HepG2 (cell line): ENCODE data around the gene TCF3. TPM values are rescaled to one million over a fixed set of nuclear protein-coding genes. Genes with fewer than 3 reads are reported as not detected.

ENCODE experiments used
- ATAC-seq: fragments of 200-7000 bp; cut with Tn5 transposase; 3 replicates; pipeline ENCODE4 v1.9.1; 2020; ENCODE audit warnings: mild to moderate bottlenecking, moderate library complexity
- BruUV-seq: library from RNA; stranded (reverse); fragments of 400-500 nt; replicated peaks from 2 replicates; lab custom pipeline; 2021; lab: Mats Ljungman, UMichigan
- CTCF ChIA-PET: fragments of 300-600 bp; formaldehyde crosslinking; extraction: SDS; loops from one replicate; lab custom pipeline; 2021; ENCODE audit warnings: low total read pairs, inconsistent platforms, low intra/inter-chr PET ratio; lab: Yijun Ruan, JAX
- POLR2A ChIA-PET: fragments of 350-600 bp; sonication (Branson Sonifier 250); formaldehyde crosslinking; loops from one replicate; lab custom pipeline; 2020; ENCODE audit warnings: antibody characterized with exemption, inconsistent platforms; lab: Yijun Ruan, JAX
- DNase-seq: peaks from one replicate; pipeline ENCODE4 v3.0.0-alpha.2; 2015; ENCODE audit warnings: low spot score
- FAIRE-seq: peaks from 3 replicates; lab custom pipeline; 2011; peaks lifted over from hg19 to GRCh38; lab: Jason Lieb, UNC
- H2AFZ ChIP-seq: one replicate; pipeline ENCODE4 v1.6.1; 2011; ENCODE audit warnings: low read length, inconsistent platforms
- H3K27ac ChIP-seq: fragments of 300-600 bp; 3 replicates; pipeline ENCODE4 v1.8.0; 2011; ENCODE audit warnings: mixed run types, mild to moderate bottlenecking, mixed read lengths, low read length, inconsistent platforms; ENCODE audit not compliant: insufficient read depth; ENCODE audit errors: extremely low read length
- H3K27me3 ChIP-seq, 2 experiments: fragments of 200-600 bp in 1 of 2; 2 replicates in 1 of 2; 3 replicates in 1 of 2; pipeline versions ENCODE4 v1.6.0 to v1.8.0; 2011; ENCODE audit warnings: low read length in 2 of 2, mild to moderate bottlenecking in 2 of 2, moderate library complexity in 2 of 2, inconsistent platforms in 1 of 2; ENCODE audit not compliant: insufficient read depth in 2 of 2, control insufficient read depth in 1 of 2
- H3K36me3 ChIP-seq, 2 experiments: fragments of 200-600 bp in 1 of 2; replicated peaks in 1 of 2; 2 replicates in 1 of 2; 3 replicates in 1 of 2; pipeline versions ENCODE4 v1.5.1 to v1.8.0; 2011; ENCODE audit warnings: low read length in 2 of 2, inconsistent platforms in 1 of 2; ENCODE audit not compliant: insufficient read depth in 2 of 2, control insufficient read depth in 1 of 2
- H3K4me1 ChIP-seq: 2 replicates; pipeline ENCODE4 v1.5.1; 2012; ENCODE audit warnings: low read length, inconsistent platforms; ENCODE audit not compliant: insufficient read depth
- H3K4me2 ChIP-seq: 2 replicates; pipeline ENCODE4 v1.6.0; 2011; ENCODE audit warnings: low read depth, low read length, inconsistent platforms
- H3K4me3 ChIP-seq, 3 experiments: fragments of 200-600 bp in 1 of 3; sonication (generic), shearing (Covaris generic) in 1 of 3; replicated peaks in 1 of 3; 2 replicates each; pipeline ENCODE4 v1.5.1; 2011 to 2016; ENCODE audit warnings: low read length in 3 of 3, inconsistent platforms in 2 of 3, low read depth in 2 of 3, mild to moderate bottlenecking in 2 of 3, control low read depth in 1 of 3, mixed read lengths in 1 of 3; ENCODE audit not compliant: insufficient read depth in 1 of 3
- H3K79me2 ChIP-seq: one replicate; pipeline ENCODE4 v1.6.1; 2011; ENCODE audit warnings: low read length, inconsistent platforms; ENCODE audit not compliant: insufficient read depth
- H3K9ac ChIP-seq: 2 replicates; pipeline ENCODE4 v1.6.0; 2011; ENCODE audit warnings: mild to moderate bottlenecking, low read depth, low read length, inconsistent platforms; ENCODE audit not compliant: insufficient read depth
- H3K9me3 ChIP-seq: 2 replicates; pipeline ENCODE4 v1.5.1; 2012; ENCODE audit warnings: mild to moderate bottlenecking, low read length
- H4K20me1 ChIP-seq: 2 replicates; pipeline ENCODE4 v1.6.0; 2011; ENCODE audit warnings: inconsistent platforms, mild to moderate bottlenecking, low read length, moderate library complexity; ENCODE audit not compliant: insufficient read depth
- ADNP ChIP-seq: sonication (generic); formaldehyde crosslinking; IDR thresholded peaks from 2 replicates; pipeline ENCODE4 v1.4.0; 2020; ENCODE audit warnings: missing genetic modification reagents
- DRAP1 ChIP-seq: IDR thresholded peaks from 2 replicates; pipeline ENCODE4 v1.6.1; 2016; ENCODE audit warnings: missing genetic modification reagents, missing compliant biosample characterization
- MZF1 ChIP-seq: sonication (generic); formaldehyde crosslinking; IDR thresholded peaks from 2 replicates; pipeline ENCODE4 v1.8.1; 2023; ENCODE audit warnings: mild to moderate bottlenecking, missing genetic modification reagents, borderline replicate concordance
- POGK ChIP-seq: sonication (generic); formaldehyde crosslinking; conservative IDR thresholded peaks from 2 replicates; pipeline ENCODE4 v1.8.0; 2022; ENCODE audit warnings: mild to moderate bottlenecking, moderate library complexity, missing genetic modification reagents
- SP2 ChIP-seq: sonication (generic); formaldehyde crosslinking; IDR thresholded peaks from 2 replicates; pipeline ENCODE4 v1.5.1; 2020; ENCODE audit warnings: mild to moderate bottlenecking, missing genetic modification reagents
- ZNF205 ChIP-seq: IDR thresholded peaks from 2 replicates; pipeline ENCODE4 v1.6.1; 2018; ENCODE audit warnings: missing biosample characterization, missing genetic modification reagents
- ZNF383 ChIP-seq: sonication (generic); formaldehyde crosslinking; IDR thresholded peaks from 2 replicates; pipeline ENCODE4 v1.4.0; 2020; ENCODE audit warnings: missing genetic modification reagents, mild to moderate bottlenecking, borderline replicate concordance
- ZSCAN9 ChIP-seq: IDR thresholded peaks from 2 replicates; pipeline ENCODE4 v1.6.1; 2016; ENCODE audit warnings: borderline replicate concordance
- WGBS: methylation state at CpG from one replicate; pipeline ENCODE4 v1.1.6; 2017; ENCODE audit warnings: low lambda C conversion rate; 5-methylcytosine and 5-hydroxymethylcytosine counted together
- in situ Hi-C: cut with HindIII; loops from 2 replicates; pipeline ENCODE4 v1.10.0; 2017; ENCODE audit warnings: low pct_unique_long_range_greater_than_20kb; ENCODE audit not compliant: extremely low pct_ligation_motif_present
- intact Hi-C: fragments of 100-400 bp; cut with micrococcal nuclease; formaldehyde crosslinking; loops from one replicate; pipeline ENCODE4 v1.10.0; 2022; ENCODE audit not compliant: unreplicated experiment
- polyA plus RNA-seq, 8 experiments: library from polyadenylated mRNA; depleted of rRNA in 3 of 8; stranded (reverse) in 7 of 8; unstranded in 1 of 8; fragments of >200 nt; fragmentation: Illumina TruSeq in 4 of 8; extraction: Trizol in 4 of 8; gene quantifications; 2 replicates each; pipeline versions ENCODE4 v1.2.1 to v1.2.3, GENCODE V29; 2011 to 2016; ENCODE audit warnings: low read depth in 4 of 8, missing spikeins in 1 of 8, mixed read lengths in 1 of 8; ENCODE audit not compliant: insufficient read depth in 1 of 8
- total RNA-seq, 5 experiments: library from RNA; depleted of rRNA; stranded (reverse); fragments of >200 nt; fragmentation: Illumina TruSeq; extraction: Trizol; gene quantifications; 2 replicates each; pipeline ENCODE4 v1.2.3, GENCODE V29; 2016; ENCODE audit warnings: low read depth in 1 of 5
- TF ChIP-seq, protein P1 (sequence below): sonication (generic); formaldehyde crosslinking; IDR thresholded peaks from 2 replicates; pipeline ENCODE4 v1.5.0; 2020; ENCODE audit warnings: missing genetic modification reagents

Gene TCF3
- total and polyA plus RNA-seq, 2 of the 13 experiments (the other 11 are each of a cell fraction or from before 2014, with no cell fraction given) = 51.4 to 53.2 TPM

- DNase-seq (no peak), FAIRE-seq (no peak), ATAC-seq (no peak)
- Histone ChIP-seq H3K9me3 (no peaks in the 10 kb centered on the region), H3K27me3 (no peaks in the 10 kb centered on the region), H3K79me2 (no peaks in the 10 kb centered on the region), H3K9ac (no peak overlapping the region), H3K36me3 (peaks cover 38 to 58% of the 10 kb centered on the region in 2 experiments; a peak in 4 of 5 replicates), H4K20me1 (no peaks in the 10 kb centered on the region), H3K27ac (no peak overlapping the region), H3K4me2 (no peak overlapping the region), H3K4me3 (no peak overlapping the region), H2AFZ (no peak overlapping the region), H3K4me1 (no peaks in the 10 kb centered on the region)
- POLR2A ChIA-PET = no interaction called here
- CTCF ChIA-PET = no interaction called here
- TF ChIP-seq ZSCAN9 (CRISPR knock-in tag) (no peak), DRAP1 (CRISPR knock-in tag) (no peak), POGK (CRISPR knock-in tag) (no peak), SP2 (CRISPR knock-in tag) (no peak), ZNF205 (CRISPR knock-in tag) (no peak), ADNP (CRISPR knock-in tag) (no peak), ZNF383 (CRISPR knock-in tag) (no peak), MZF1 (no peak)
- TF ChIP-seq, protein P1, sequence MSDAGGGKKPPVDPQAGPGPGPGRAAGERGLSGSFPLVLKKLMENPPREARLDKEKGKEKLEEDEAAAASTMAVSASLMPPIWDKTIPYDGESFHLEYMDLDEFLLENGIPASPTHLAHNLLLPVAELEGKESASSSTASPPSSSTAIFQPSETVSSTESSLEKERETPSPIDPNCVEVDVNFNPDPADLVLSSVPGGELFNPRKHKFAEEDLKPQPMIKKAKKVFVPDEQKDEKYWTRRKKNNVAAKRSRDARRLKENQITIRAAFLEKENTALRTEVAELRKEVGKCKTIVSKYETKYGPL (CRISPR knock-in tag) = no peak
- BruUV-seq = no TSS peak
- WGBS = 87% methylated on average over 4 of the region's 4 CpGs
- in situ Hi-C loops (no loop called here), intact Hi-C loops (no loop called here)
Observed at GRCh38 chr19:1616875-1617274, 35.5 kb downstream of the TCF3 start.
